NB4 (cell line): ENCODE data around the gene OR13H1.

Source experiments
- CTCF ChIP-seq: IDR thresholded peaks from one replicate; pipeline ENCODE4 v1.5.1; 2012; ENCODE audit warnings: low read depth, low read length
- POLR2A ChIP-seq: IDR thresholded peaks from 2 replicates; pipeline ENCODE4 v1.6.1; 2011; ENCODE audit warnings: mild to moderate bottlenecking; ENCODE audit not compliant: insufficient read length; ENCODE audit errors: extremely low read depth

- TF ChIP-seq CTCF (no peak), POLR2A (no peak)
Observed at GRCh38 chrX:131565909-131566308, 22.0 kb downstream of the OR13H1 start.
